CD14-positive monocyte (primary cell): Measurements from ENCODE around the gene SLC47A2. TPM values are rescaled to one million over a fixed set of nuclear protein-coding genes. Genes with fewer than 3 reads are reported as not detected.
A peak's percentile ranks its signal among the peaks of the same experiment; 100 is the strongest.

Experiments used
- DNase-seq, 3 donors: peaks; one replicate each; pipeline ENCODE4 v3.0.0-alpha.2; 2011 to 2022
- H2AFZ ChIP-seq: 2 replicates; pipeline ENCODE4 v1.6.0; 2012; ENCODE audit warnings: mild to moderate bottlenecking, low read depth, low read length, inconsistent platforms; ENCODE audit not compliant: insufficient read depth, poor library complexity, severe bottlenecking
- H3K27ac ChIP-seq, 2 donors: 1 replicate in 1 of 2; 2 replicates in 1 of 2; pipeline ENCODE4 v1.5.1; 2012 to 2013; ENCODE audit warnings: low read length in 2 of 2, control low read depth in 1 of 2, inconsistent platforms in 1 of 2, low read depth in 1 of 2, mild to moderate bottlenecking in 1 of 2
- H3K27me3 ChIP-seq, 2 donors: one replicate each; pipeline versions ENCODE4 v1.6.0 to v1.6.1; 2011 to 2013; ENCODE audit warnings: low read length in 2 of 2; ENCODE audit not compliant: control insufficient read depth in 2 of 2, insufficient read depth in 2 of 2
- H3K36me3 ChIP-seq, 2 donors: replicated peaks in 1 of 2; 1 replicate in 1 of 2; 2 replicates in 1 of 2; pipeline versions ENCODE4 v1.5.1 to v1.6.1; 2012 to 2013; ENCODE audit warnings: low read length in 2 of 2, control low read depth in 1 of 2, inconsistent platforms in 1 of 2, mild to moderate bottlenecking in 1 of 2; ENCODE audit not compliant: insufficient read depth in 2 of 2, control insufficient read depth in 1 of 2
- H3K4me1 ChIP-seq, 2 donors: 1 replicate in 1 of 2; 2 replicates in 1 of 2; pipeline versions ENCODE4 v1.5.1 to v1.6.1; 2012 to 2013; ENCODE audit warnings: low read length in 2 of 2, control low read depth in 1 of 2, inconsistent platforms in 1 of 2, mild to moderate bottlenecking in 1 of 2, moderate library complexity in 1 of 2; ENCODE audit not compliant: insufficient read depth in 2 of 2, control insufficient read depth in 1 of 2
- H3K4me2 ChIP-seq: replicated peaks from 2 replicates; pipeline ENCODE3; 2012; ENCODE audit warnings: low read length, moderate library complexity, mild to moderate bottlenecking; ENCODE audit not compliant: poor library complexity, severe bottlenecking; ENCODE audit errors: extremely low read depth
- H3K4me3 ChIP-seq, 3 experiments: fragments of 200-600 bp in 1 of 3; sonication (generic) in 1 of 3; replicated peaks in 1 of 3; 1 replicate in 2 of 3; 2 replicates in 1 of 3; pipeline ENCODE4 v1.5.1; 2011 to 2013; ENCODE audit warnings: low read length in 3 of 3, mild to moderate bottlenecking in 3 of 3, control low read depth in 2 of 3, low read depth in 2 of 3, inconsistent platforms in 1 of 3, moderate library complexity in 1 of 3
- H3K79me2 ChIP-seq: 2 replicates; pipeline ENCODE4 v1.6.0; 2012; ENCODE audit warnings: mild to moderate bottlenecking, control low read depth, inconsistent platforms, low read length, moderate library complexity; ENCODE audit not compliant: insufficient read depth
- H3K9ac ChIP-seq: 2 replicates; pipeline ENCODE4 v1.6.0; 2017; ENCODE audit warnings: low read length, mild to moderate bottlenecking; ENCODE audit not compliant: insufficient read depth, poor library complexity, severe bottlenecking
- H3K9me3 ChIP-seq, 2 donors: replicated peaks in 1 of 2; 1 replicate in 1 of 2; 2 replicates in 1 of 2; pipeline versions ENCODE4 v1.5.1 to v1.6.1; 2012 to 2013; ENCODE audit warnings: low read length in 2 of 2, control low read depth in 1 of 2; ENCODE audit not compliant: control insufficient read depth in 1 of 2, insufficient read depth in 1 of 2
- H4K20me1 ChIP-seq: 2 replicates; pipeline ENCODE4 v1.6.0; 2012; ENCODE audit warnings: mild to moderate bottlenecking, low read length, control low read depth, moderate library complexity; ENCODE audit not compliant: insufficient read depth
- H3K27ac Mint-ChIP-seq, 7 donors: one replicate each; pipeline ENCODE4 v1.8.0; 2020; ENCODE audit warnings: mild to moderate bottlenecking in 7 of 7, mixed read lengths in 7 of 7, moderate library complexity in 6 of 7, inconsistent platforms in 2 of 7
- H3K27me3 Mint-ChIP-seq, 3 donors: one replicate each; pipeline ENCODE4 v1.8.0; 2021 to 2022; ENCODE audit warnings: low read depth in 3 of 3, mild to moderate bottlenecking in 3 of 3, mixed read lengths in 3 of 3, moderate library complexity in 3 of 3, inconsistent platforms in 1 of 3
- H3K36me3 Mint-ChIP-seq, 2 donors: one replicate each; pipeline ENCODE4 v1.8.0; 2020; ENCODE audit warnings: mixed read lengths in 2 of 2, inconsistent platforms in 1 of 2, mild to moderate bottlenecking in 1 of 2
- H3K4me1 Mint-ChIP-seq: one replicate; pipeline ENCODE4 v1.8.0; 2020; ENCODE audit warnings: mild to moderate bottlenecking, mixed read lengths
- H3K4me3 Mint-ChIP-seq, 2 donors: one replicate each; pipeline ENCODE4 v1.8.0; 2020; ENCODE audit warnings: mild to moderate bottlenecking in 2 of 2, mixed read lengths in 2 of 2, moderate library complexity in 1 of 2
- H3K9me3 Mint-ChIP-seq, 7 donors: one replicate each; pipeline ENCODE4 v1.8.0; 2020 to 2022; ENCODE audit warnings: mixed read lengths in 7 of 7, mild to moderate bottlenecking in 6 of 7, moderate library complexity in 6 of 7, inconsistent platforms in 2 of 7
- WGBS: methylation state at CpG from one replicate; pipeline ENCODE4 v1.1.5; 2013; ENCODE audit warnings: missing lambda C conversion rate; ENCODE audit not compliant: insufficient coverage; 5-methylcytosine and 5-hydroxymethylcytosine counted together
- intact Hi-C, 2 donors: fragments of 100-400 bp; cut with micrococcal nuclease; formaldehyde crosslinking; loops; one replicate each; pipeline versions ENCODE4 v1.15.0 to v1.15.1; 2023
- polyA plus RNA-seq, 3 donors: library from polyadenylated mRNA; depleted of rRNA in 1 of 3; unstranded in 2 of 3; stranded (reverse) in 1 of 3; fragments of 300-500 nt in 2 of 3; fragments of >200 nt in 1 of 3; fragmentation: Illumina TruSeq in 2 of 3; gene quantifications; 1 replicate in 2 of 3; 2 replicates in 1 of 3; pipeline ENCODE4 v1.2.3, GENCODE V29; 2012 to 2021
- TF ChIP-seq, protein P1 (sequence below): fragments of 200-600 bp; IDR thresholded peaks from one replicate; pipeline ENCODE4 v1.8.0; 2022; ENCODE audit warnings: antibody characterized with exemption, mild to moderate bottlenecking

The SLC47A2 gene
- polyA plus RNA-seq, 3 donors, result not detected

GRCh38 chr17:19726631-19727376, 10.4 kb upstream of the SLC47A2 start:
- Mint-ChIP-seq H3K27me3 (peaks cover 0 to 5% (median 0%) of the 10 kb centered on the region in 3 donors), H3K36me3 (peaks cover 0 to 6% of the 10 kb centered on the region in 2 donors), H3K4me1 (peaks cover 48% of the 10 kb centered on the region), H3K9me3 (peaks cover 0 to 2% (median 0%) of the 10 kb centered on the region in 7 donors), H3K4me3 (no peak overlapping the region), H3K27ac (peak overlapping the region in 6 of 7 donors; percentile 26 to 92 (median 68))
- no peak for DNase-seq
- Histone ChIP-seq H3K27me3 (no peaks in the 10 kb centered on the region), H3K4me3 (no peak overlapping the region), H3K4me2 (no peak overlapping the region), H3K79me2 (no peaks in the 10 kb centered on the region), H4K20me1 (no peaks in the 10 kb centered on the region), H3K27ac (no peak overlapping the region), H3K9ac (no peak overlapping the region), H2AFZ (no peak overlapping the region), H3K4me1 (peaks cover 38 to 44% of the 10 kb centered on the region in 2 donors), H3K9me3 (no peaks in the 10 kb centered on the region), H3K36me3 (no peaks in the 10 kb centered on the region)
- intact Hi-C loops, result loop anchor here (5.0 to 10.0 kb wide), 2 partner anchors 35 to 82 kb away; partner anchors contain the start of gene ALDH3A2 (in 1 of the 2)
- TF ChIP-seq, protein P1, sequence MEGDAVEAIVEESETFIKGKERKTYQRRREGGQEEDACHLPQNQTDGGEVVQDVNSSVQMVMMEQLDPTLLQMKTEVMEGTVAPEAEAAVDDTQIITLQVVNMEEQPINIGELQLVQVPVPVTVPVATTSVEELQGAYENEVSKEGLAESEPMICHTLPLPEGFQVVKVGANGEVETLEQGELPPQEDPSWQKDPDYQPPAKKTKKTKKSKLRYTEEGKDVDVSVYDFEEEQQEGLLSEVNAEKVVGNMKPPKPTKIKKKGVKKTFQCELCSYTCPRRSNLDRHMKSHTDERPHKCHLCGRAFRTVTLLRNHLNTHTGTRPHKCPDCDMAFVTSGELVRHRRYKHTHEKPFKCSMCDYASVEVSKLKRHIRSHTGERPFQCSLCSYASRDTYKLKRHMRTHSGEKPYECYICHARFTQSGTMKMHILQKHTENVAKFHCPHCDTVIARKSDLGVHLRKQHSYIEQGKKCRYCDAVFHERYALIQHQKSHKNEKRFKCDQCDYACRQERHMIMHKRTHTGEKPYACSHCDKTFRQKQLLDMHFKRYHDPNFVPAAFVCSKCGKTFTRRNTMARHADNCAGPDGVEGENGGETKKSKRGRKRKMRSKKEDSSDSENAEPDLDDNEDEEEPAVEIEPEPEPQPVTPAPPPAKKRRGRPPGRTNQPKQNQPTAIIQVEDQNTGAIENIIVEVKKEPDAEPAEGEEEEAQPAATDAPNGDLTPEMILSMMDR, result no peak
- WGBS, result no CpG with 5 or more reads among the region's 7 CpGs

- intact Hi-C loops, result loop anchor here (5.0 to 10.0 kb wide), 2 partner anchors 37 to 81 kb away; partner anchors contain the start of gene ALDH3A2 (in 1 of the 2)
- TF ChIP-seq, protein P1, result no peak
Measured at GRCh38 chr17:19725486-19725885, 9.1 kb upstream of the SLC47A2 start.

More at GRCh38 chr17:19725486-19725885, 9.1 kb upstream of the SLC47A2 start:
- Histone ChIP-seq H3K36me3 (no peaks in the 10 kb centered on the region), H3K27ac (peak overlapping the region; percentile 73 to 91), H3K4me3 (peak overlapping the region in 1 of 3 experiments; percentile 67), H2AFZ (peak overlapping the region; percentile 75), H3K9me3 (no peaks in the 10 kb centered on the region), H4K20me1 (no peaks in the 10 kb centered on the region), H3K27me3 (no peaks in the 10 kb centered on the region), H3K4me1 (peaks cover 31 to 40% of the 10 kb centered on the region in 2 donors), H3K4me2 (peak overlapping the region; percentile 70), H3K9ac (peak overlapping the region; percentile 82), H3K79me2 (no peaks in the 10 kb centered on the region)
- peak overlapping the region; percentile 92 to 98 (median 95) for H3K27ac Mint-ChIP-seq
- peak; percentile 80 to 88 (median 84) for DNase-seq
- 100% methylated on average over 1 of the region's 5 CpGs for WGBS
- H3K36me3 Mint-ChIP-seq, result peaks cover 0 to 6% of the 10 kb centered on the region in 2 donors
- peak overlapping the region in 1 of 2 donors; percentile 78 for H3K4me3 Mint-ChIP-seq
- peaks cover 0 to 5% (median 0%) of the 10 kb centered on the region in 3 donors for H3K27me3 Mint-ChIP-seq
- peaks cover 38% of the 10 kb centered on the region for H3K4me1 Mint-ChIP-seq
- H3K9me3 Mint-ChIP-seq, result peaks cover 0 to 2% (median 0%) of the 10 kb centered on the region in 7 donors
